Aorta (tissue), 5 donors: ENCODE results near the gene ERI3. TPM values are rescaled to one million over a fixed set of nuclear protein-coding genes. Genes with fewer than 3 reads are reported as not detected.

ENCODE experiments used
- ATAC-seq: fragments of 200-7000 bp; cut with Tn5 transposase; one replicate; pipeline ENCODE4 v1.9.1; 2022; ENCODE audit warnings: moderate library complexity; ENCODE audit not compliant: low FRiP score
- DNase-seq, 2 donors: peaks; one replicate each; pipeline ENCODE4 v3.0.0-alpha.2; 2020
- H3K27ac ChIP-seq, 2 donors: one replicate each; pipeline ENCODE4 v1.5.1; 2013; ENCODE audit warnings: low read length in 2 of 2, mild to moderate bottlenecking in 2 of 2, moderate library complexity in 2 of 2, control low read depth in 1 of 2, inconsistent platforms in 1 of 2, low read depth in 1 of 2
- H3K27me3 ChIP-seq, 2 donors: one replicate each; pipeline ENCODE4 v1.6.1; 2013; ENCODE audit warnings: control low read depth in 1 of 2, low read length in 1 of 2, mild to moderate bottlenecking in 1 of 2, moderate library complexity in 1 of 2; ENCODE audit not compliant: insufficient read depth in 2 of 2, control insufficient read depth in 1 of 2
- H3K36me3 ChIP-seq, 2 donors: one replicate each; pipeline ENCODE4 v1.6.1; 2013; ENCODE audit warnings: control low read depth in 1 of 2, low read length in 1 of 2, mild to moderate bottlenecking in 1 of 2; ENCODE audit not compliant: insufficient read depth in 2 of 2, control insufficient read depth in 1 of 2
- H3K4me1 ChIP-seq, 2 donors: one replicate each; pipeline ENCODE4 v1.6.1; 2013; ENCODE audit warnings: low read length in 2 of 2, control low read depth in 1 of 2, mild to moderate bottlenecking in 1 of 2, moderate library complexity in 1 of 2; ENCODE audit not compliant: insufficient read depth in 2 of 2, control insufficient read depth in 1 of 2
- H3K4me3 ChIP-seq, 2 donors: one replicate each; pipeline ENCODE4 v1.5.1; 2013; ENCODE audit warnings: low read length in 2 of 2, control low read depth in 1 of 2, mild to moderate bottlenecking in 1 of 2
- H3K9me3 ChIP-seq: one replicate; pipeline ENCODE4 v1.6.1; 2013; ENCODE audit warnings: mild to moderate bottlenecking, low read length; ENCODE audit not compliant: control insufficient read depth
- WGBS, 2 donors: extraction: QIAGEN DNeasy Blood & Tissue Kit; methylation state at CpG; one replicate each; pipeline ENCODE4 v1.1.7; 2013; 5-methylcytosine and 5-hydroxymethylcytosine counted together
- intact Hi-C, 2 donors: fragments of 100-400 bp; cut with DNase I; formaldehyde crosslinking; loops; one replicate each; pipeline versions ENCODE4 v1.14.2 to v1.15.0; 2022
- polyA plus RNA-seq, 2 donors: library from polyadenylated mRNA; stranded (reverse); fragments of 200-250 nt; gene quantifications; one replicate each; pipeline ENCODE4 v1.2.3, GENCODE V29; 2013
- total RNA-seq, 2 donors: library from RNA; stranded (reverse); fragmentation: NEBNext Ultra II Directional; extraction: Animal tissue kit (Norgen Biotek cat#: 25700); gene quantifications; one replicate each; pipeline ENCODE4 v1.2.1, GENCODE V29; 2021
- donor health status: healthy with polysubstance abuse.
- donor health status: Bipolar disorder and iron deficiency.
- donor health status: DM: no; HTN: no; CAD: no.
- donor health status: DM: no; HTN: no; CAD: no.
- donor health status: DM: yes; HTN: yes; CAD: no.

The ERI3 gene
- total and polyA plus RNA-seq, 4 donors = 31.4 to 55.2 (median 44.9) TPM

DNA sequence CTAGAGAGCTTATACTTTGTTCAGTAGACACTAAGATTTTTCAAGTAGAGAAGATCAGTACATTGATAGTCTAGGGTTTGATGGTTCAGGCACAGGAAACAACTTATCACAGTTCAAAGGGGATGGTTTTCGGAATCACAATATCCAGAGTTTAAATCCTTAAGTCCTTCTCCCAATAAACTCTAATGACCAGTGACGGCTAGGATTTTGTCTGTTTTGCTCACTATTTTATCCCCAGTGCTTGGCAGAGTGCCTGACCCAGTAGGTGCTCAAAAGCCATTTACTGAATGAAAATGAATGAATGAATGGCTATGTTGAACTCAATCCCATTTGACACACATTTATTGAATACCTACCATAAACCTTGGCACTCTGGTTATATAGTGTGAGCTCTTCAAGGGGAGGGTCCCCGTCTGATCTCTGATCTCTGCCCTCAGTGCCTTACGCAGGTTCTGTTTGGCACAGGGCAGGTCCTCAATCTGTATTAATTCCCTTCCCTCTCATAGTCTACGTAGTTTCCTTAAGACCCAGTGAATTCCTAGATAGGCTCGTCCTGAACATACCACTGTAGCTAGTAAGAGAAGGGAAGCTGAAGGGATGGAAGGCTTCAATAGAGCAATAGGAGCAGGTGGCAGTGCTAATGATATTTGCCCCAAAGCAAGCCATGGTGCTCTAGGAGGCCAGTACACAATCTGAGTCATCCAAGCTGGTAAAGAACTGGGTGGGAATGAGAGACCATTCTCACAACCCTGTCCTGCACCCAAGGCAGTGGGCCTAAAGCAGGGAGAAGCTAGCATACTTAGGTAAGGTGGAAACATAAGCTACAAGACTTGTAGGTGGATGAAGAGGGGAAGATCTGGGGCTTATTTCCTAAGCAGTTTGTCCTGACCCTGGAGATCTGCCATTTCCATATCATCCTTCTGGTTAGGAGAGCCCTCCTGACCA lies 88.4 kb downstream of the ERI3 start:
- no peaks in the 10 kb centered on the region for H3K27me3 ChIP-seq
- H3K27ac ChIP-seq = no peak overlapping the region
- H3K4me1 ChIP-seq = no peaks in the 10 kb centered on the region
- DNase-seq (no peak), ATAC-seq (no peak)
- H3K4me3 ChIP-seq = no peak overlapping the region
- no peaks in the 10 kb centered on the region for H3K36me3 ChIP-seq
- no peaks in the 10 kb centered on the region for H3K9me3 ChIP-seq
- WGBS, 2 donors = 93 to 96% methylated on average over 6 of the region's 6 CpGs
- intact Hi-C loops = no loop called here

DNA sequence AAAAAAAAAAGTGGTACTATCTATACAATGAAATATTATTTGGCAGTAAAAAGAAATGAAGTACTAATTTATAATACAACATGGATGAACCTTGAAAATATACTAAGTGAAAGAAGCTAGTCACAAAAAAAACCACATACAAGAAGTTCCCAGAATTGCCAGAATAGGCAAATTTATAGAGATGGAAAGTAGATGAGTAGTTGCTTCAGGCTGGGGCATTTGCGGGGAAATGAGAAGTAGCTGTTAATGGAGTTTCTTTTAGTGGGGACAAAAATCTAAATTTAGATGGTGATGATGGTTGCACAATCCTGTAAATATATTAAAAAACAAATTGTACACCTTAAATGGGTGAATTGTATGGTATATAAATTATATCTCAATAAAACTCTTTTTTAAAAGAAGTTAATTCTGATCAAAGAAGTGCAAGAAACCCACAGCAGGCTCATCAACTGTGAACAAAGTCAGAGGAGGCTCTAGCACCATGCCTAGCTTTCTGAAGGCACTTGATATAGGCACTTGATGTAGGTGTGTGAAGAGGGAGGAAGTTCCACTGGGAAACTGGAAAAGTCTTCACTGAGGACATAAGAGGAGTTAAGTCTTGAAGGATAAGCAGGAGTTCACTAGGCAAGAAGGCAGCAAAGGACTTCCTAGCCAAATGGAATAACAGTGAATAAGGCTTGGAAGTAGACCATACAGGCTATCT lies 89.2 kb downstream of the ERI3 start:
- H3K27ac ChIP-seq = no peak overlapping the region
- no peak for DNase-seq
- no peak for ATAC-seq
- intact Hi-C loops = no loop called here
- no peaks in the 10 kb centered on the region for H3K27me3 ChIP-seq
- no peaks in the 10 kb centered on the region for H3K36me3 ChIP-seq
- H3K4me1 ChIP-seq = no peaks in the 10 kb centered on the region
- no peaks in the 10 kb centered on the region for H3K9me3 ChIP-seq
- no peak overlapping the region for H3K4me3 ChIP-seq
- 93 to 100% methylated on average over 1 of the region's 1 CpG for WGBS, 2 donors

DNA sequence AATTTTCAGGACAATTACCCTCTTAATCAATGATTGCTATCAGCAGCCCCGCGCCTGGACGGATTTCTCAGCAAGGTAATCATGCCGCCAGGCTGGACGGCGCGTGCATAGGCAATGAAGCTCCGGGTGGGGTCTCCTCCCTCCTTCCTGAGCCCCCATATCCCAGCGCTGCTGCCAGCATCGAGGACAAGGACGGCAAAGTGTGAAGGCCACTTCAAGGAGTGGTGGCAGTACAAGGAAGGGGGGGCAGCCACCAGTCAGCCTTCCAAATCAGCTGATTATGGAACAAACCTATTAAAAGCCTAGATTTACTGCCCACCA lies 90.6 kb downstream of the ERI3 start:
- ATAC-seq = no peak
- no peaks in the 10 kb centered on the region for H3K36me3 ChIP-seq
- H3K4me1 ChIP-seq = no peaks in the 10 kb centered on the region
- no peaks in the 10 kb centered on the region for H3K9me3 ChIP-seq
- H3K4me3 ChIP-seq = no peak overlapping the region
- H3K27ac ChIP-seq = no peak overlapping the region
- DNase-seq = no peak
- intact Hi-C loops = no loop called here
- no peaks in the 10 kb centered on the region for H3K27me3 ChIP-seq
- 94 to 96% methylated on average over 11 of the region's 11 CpGs for WGBS, 2 donors

DNA sequence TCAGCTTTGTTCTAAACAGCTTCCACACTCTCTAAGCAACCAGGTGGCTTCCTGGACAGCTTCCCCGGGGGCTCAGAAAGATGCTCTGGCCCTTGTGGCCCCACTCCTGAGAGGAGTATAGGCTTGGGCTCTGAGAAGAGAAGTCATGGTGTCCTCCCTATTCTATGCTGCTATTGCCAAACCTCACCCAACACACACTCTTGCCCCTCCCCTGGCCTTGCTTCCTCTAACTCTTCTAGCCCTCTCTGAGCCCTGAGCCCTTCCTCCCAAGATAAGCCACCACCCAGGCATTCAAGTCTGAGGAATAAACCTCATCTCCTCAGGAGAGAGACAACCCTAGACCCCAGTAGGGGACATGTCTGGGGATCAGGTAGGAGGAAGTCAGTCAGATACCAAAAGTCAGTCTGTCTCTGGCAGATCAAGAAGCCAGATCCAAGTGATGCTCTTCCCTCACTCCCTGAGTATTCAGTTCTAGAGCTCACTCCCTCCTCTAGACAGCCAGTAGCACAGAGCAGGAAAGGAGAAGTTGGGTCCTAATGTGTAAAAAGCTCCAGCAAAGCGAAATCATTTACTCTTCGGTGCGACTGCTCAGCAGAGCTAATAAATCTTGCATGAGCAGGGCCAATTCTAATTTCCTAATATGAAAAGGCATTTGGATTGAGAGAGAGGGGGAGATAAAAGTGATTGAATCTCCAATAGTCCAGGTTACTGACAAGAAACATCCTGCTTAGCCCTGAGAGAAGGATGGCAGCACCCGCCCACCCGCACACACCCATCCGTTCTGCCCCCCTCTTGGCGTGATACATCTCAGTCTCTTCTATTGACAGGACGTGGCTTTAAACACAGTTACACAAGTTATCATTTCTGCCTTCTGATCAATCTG lies 91.2 kb downstream of the ERI3 start:
- intact Hi-C loops = no loop called here
- H3K27me3 ChIP-seq = no peaks in the 10 kb centered on the region
- no peaks in the 10 kb centered on the region for H3K36me3 ChIP-seq
- 92 to 94% methylated on average over 9 of the region's 9 CpGs for WGBS, 2 donors
- no peak overlapping the region for H3K27ac ChIP-seq
- H3K4me1 ChIP-seq = no peaks in the 10 kb centered on the region
- ATAC-seq = peak; percentile 16
- DNase-seq = no peak
- H3K9me3 ChIP-seq = no peaks in the 10 kb centered on the region
- H3K4me3 ChIP-seq = no peak overlapping the region

DNA sequence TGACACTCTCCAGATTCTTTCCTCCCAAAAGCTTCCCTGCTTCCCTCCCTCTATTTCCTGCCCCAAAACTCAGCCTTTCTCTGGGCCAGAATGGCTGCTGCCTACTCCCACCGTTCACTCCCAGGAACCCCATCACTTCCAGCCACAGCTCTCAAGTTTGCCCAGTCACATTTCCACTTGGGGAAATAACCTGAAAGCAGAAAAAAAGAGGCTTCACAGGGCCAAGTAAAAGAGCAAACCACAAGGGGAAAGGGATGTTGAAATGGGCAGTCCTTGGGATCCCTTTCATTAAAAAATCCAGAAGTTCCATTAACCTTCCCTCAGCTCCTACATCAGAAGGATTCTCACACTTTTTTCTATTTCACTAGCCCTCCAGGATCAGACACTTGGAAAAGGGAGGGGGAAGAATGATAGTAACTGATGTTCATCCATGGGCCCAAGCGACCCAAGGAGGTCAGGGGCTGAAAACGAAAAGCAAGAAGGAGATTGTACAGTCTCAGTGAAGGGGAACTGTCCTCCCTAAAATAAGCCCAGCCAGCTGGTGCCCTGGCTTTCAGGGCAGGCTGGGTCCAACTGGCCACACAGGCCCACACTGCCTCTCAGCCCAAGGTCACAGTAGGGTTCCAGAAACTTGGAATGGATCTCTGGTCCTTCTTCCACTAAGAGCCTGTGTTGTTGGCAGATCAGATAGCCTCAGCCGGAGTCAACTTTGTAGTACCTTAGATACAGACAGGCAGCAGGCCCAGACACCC lies 92.1 kb downstream of the ERI3 start:
- Histone ChIP-seq H3K27ac (no peak overlapping the region), H3K4me1 (no peaks in the 10 kb centered on the region), H3K4me3 (no peak overlapping the region), H3K9me3 (no peaks in the 10 kb centered on the region), H3K27me3 (no peaks in the 10 kb centered on the region), H3K36me3 (no peaks in the 10 kb centered on the region)
- ATAC-seq (no peak), DNase-seq (no peak)
- intact Hi-C loops = no loop called here
- 90 to 92% methylated on average over 4 of the region's 4 CpGs for WGBS, 2 donors

DNA sequence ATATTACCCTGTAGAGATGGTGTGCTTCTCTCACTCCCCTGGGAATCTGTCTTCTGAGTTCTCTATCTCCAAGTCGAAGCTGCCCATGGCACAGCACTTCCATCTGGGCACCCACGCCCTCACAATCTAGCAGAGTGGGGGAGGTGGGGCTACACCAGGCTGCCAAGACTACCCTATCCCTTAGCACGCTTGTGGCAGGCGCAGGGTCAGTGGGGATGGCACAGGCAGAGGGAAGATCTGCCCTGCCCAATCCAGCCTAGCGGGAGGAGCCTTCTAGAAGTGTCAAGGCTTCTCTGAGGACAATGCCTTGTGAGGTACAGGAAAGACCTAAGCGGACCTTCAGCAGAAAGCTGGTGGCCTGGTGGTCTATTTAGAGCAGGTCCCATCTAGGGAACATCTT lies 92.6 kb downstream of the ERI3 start:
- H3K36me3 ChIP-seq = no peaks in the 10 kb centered on the region
- intact Hi-C loops = no loop called here
- no peak overlapping the region for H3K27ac ChIP-seq
- no peaks in the 10 kb centered on the region for H3K4me1 ChIP-seq
- ATAC-seq (no peak), DNase-seq (no peak)
- H3K9me3 ChIP-seq = no peaks in the 10 kb centered on the region
- WGBS, 2 donors = 89 to 90% methylated on average over 6 of the region's 6 CpGs
- H3K27me3 ChIP-seq = no peaks in the 10 kb centered on the region
- no peak overlapping the region for H3K4me3 ChIP-seq

DNA sequence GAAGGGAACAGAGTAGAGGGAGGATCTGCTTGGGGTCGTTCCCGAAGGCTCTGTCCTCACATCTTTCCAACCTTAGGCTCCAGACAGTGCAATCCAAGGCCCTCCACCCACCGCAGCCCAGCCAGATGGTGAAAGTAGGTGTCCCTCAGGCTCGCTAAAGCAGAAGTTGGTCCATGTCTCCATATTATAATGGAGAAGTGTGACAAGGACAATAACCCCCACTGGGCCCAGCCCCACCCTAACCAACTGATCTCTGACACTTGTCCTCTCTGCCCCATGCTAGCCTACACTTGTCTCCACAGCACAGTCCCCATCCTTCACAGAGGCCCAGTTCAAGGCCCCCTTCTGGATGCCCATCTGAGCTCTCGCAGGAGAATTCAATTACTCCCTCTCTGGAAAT lies 93.1 kb downstream of the ERI3 start:
- H3K4me1 ChIP-seq = no peaks in the 10 kb centered on the region
- no peaks in the 10 kb centered on the region for H3K36me3 ChIP-seq
- no peak overlapping the region for H3K4me3 ChIP-seq
- no peaks in the 10 kb centered on the region for H3K9me3 ChIP-seq
- ATAC-seq (no peak), DNase-seq (no peak)
- WGBS, 2 donors = 86 to 90% methylated on average over 5 of the region's 5 CpGs
- H3K27me3 ChIP-seq = no peaks in the 10 kb centered on the region
- no peak overlapping the region for H3K27ac ChIP-seq
- intact Hi-C loops = no loop called here

DNA sequence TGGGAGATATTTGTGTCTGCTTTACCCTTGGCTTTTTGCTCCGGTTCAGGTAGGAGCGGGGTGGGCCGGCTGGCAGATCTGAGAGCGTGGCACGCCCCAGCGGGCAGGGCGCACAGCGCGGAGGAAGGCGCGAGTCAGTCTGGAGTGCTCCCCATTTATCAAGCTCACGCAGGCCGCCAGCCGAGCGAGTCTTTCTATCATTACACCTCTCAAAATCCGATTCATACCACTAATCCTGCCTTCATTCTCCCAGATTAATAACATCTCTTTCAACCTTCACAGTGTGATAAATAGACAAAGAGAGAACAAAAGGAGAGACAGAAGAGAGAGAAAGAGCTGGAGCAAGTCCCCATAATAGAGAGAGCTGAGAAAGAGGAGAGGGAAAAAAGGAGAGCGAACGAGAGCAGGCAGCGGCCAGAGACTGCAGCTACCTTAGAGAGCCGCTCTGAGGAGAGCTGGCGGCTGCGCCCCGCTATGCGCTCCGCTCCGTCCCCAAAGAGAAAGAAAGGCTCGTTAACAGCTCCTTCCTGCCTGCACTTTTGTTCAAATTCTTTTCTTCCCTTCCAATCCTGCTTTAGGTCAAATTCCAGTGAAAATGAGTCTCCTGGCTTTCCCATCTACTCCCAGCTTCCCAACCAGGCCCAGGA lies 93.8 kb downstream of the ERI3 start:
- Histone ChIP-seq H3K27me3 (no peaks in the 10 kb centered on the region), H3K4me1 (no peaks in the 10 kb centered on the region), H3K4me3 (no peak overlapping the region), H3K27ac (no peak overlapping the region), H3K9me3 (no peaks in the 10 kb centered on the region), H3K36me3 (no peaks in the 10 kb centered on the region)
- DNase-seq = no peak
- intact Hi-C loops = no loop called here
- 92 to 96% methylated on average over 27 of the region's 27 CpGs for WGBS, 2 donors
- no peak for ATAC-seq
